GM19463 (cell line): Measurements from ENCODE around the gene KDM6A.
"Not testable (repeated sequence)": the region's sequence is repeated elsewhere in the genome, so short reads cannot be mapped to it uniquely, and the experiment has no call there.

Experiments
- ATAC-seq: cut with Tn5 transposase; IDR thresholded peaks from one replicate; pipeline ENCODE4 v1.9.1; 2021; ENCODE audit warnings: mild to moderate bottlenecking, moderate library complexity; ENCODE audit not compliant: unreplicated experiment

KDM6A gene

GRCh38 chrX:45068569-45068968 is 195.6 kb downstream of the KDM6A start:
- ATAC-seq, result no peak

- ATAC-seq, result no peak
Observed at GRCh38 chrX:45070116-45071007, 197.4 kb downstream of the KDM6A start.

GRCh38 chrX:45073011-45073410 is 200.0 kb downstream of the KDM6A start:
- not testable (repeated sequence) for ATAC-seq

GRCh38 chrX:45077748-45078424 is 204.9 kb downstream of the KDM6A start:
- peak; percentile 95 for ATAC-seq

- ATAC-seq, result no peak
Observed at GRCh38 chrX:45083314-45083713, 210.3 kb downstream of the KDM6A start.

- ATAC-seq, result no peak
Observed at GRCh38 chrX:45110494-45110893, 237.5 kb downstream of the KDM6A start.

- no peak for ATAC-seq
Observed at GRCh38 chrX:45126158-45126557, 253.2 kb downstream of the KDM6A start.

GRCh38 chrX:45128896-45129454 is 256.0 kb downstream of the KDM6A start:
- ATAC-seq, result no peak

GRCh38 chrX:45133465-45133864 is 260.5 kb downstream of the KDM6A start:
- no peak for ATAC-seq

- ATAC-seq, result no peak
Observed at GRCh38 chrX:45134315-45134731, 261.3 kb downstream of the KDM6A start.

- no peak for ATAC-seq
Observed at GRCh38 chrX:45134775-45135174, 261.8 kb downstream of the KDM6A start.

- not testable (repeated sequence) for ATAC-seq
Observed at GRCh38 chrX:45135391-45136075, 262.5 kb downstream of the KDM6A start.

GRCh38 chrX:45137531-45137930 is 264.5 kb downstream of the KDM6A start:
- no peak for ATAC-seq

GRCh38 chrX:45138525-45138924 is 265.5 kb downstream of the KDM6A start:
- ATAC-seq, result no peak

GRCh38 chrX:45140812-45141211 is 267.8 kb downstream of the KDM6A start:
- ATAC-seq, result no peak

- no peak for ATAC-seq
Observed at GRCh38 chrX:45142185-45142584, 269.2 kb downstream of the KDM6A start.

GRCh38 chrX:45143455-45143854 is 270.5 kb downstream of the KDM6A start:
- no peak for ATAC-seq

GRCh38 chrX:45145492-45146215 is 272.7 kb downstream of the KDM6A start:
- no peak for ATAC-seq

- no peak for ATAC-seq
Observed at GRCh38 chrX:45150821-45151220, 277.8 kb downstream of the KDM6A start.

GRCh38 chrX:45154033-45154360 is 281.0 kb downstream of the KDM6A start:
- no peak for ATAC-seq

GRCh38 chrX:45154462-45154861 is 281.5 kb downstream of the KDM6A start:
- ATAC-seq, result no peak
